Fibroblast of lung (primary cell): Measurements from ENCODE around the gene HLF.

Source experiments
- EZH2 ChIP-seq: IDR thresholded peaks from 2 replicates; pipeline ENCODE4 v1.5.1; 2012; ENCODE audit warnings: low read length, control low read depth, mild to moderate bottlenecking; ENCODE audit errors: missing control alignments
- TF ChIP-seq, protein P1 (sequence below), 2 donors: IDR thresholded peaks in 1 of 2; conservative IDR thresholded peaks in 1 of 2; 1 replicate in 1 of 2; 2 replicates in 1 of 2; pipeline ENCODE4 v1.5.1; 2011 to 2012; ENCODE audit warnings: low read length in 2 of 2, control low read depth in 1 of 2, inconsistent platforms in 1 of 2, low read depth in 1 of 2, mild to moderate bottlenecking in 1 of 2

DNA sequence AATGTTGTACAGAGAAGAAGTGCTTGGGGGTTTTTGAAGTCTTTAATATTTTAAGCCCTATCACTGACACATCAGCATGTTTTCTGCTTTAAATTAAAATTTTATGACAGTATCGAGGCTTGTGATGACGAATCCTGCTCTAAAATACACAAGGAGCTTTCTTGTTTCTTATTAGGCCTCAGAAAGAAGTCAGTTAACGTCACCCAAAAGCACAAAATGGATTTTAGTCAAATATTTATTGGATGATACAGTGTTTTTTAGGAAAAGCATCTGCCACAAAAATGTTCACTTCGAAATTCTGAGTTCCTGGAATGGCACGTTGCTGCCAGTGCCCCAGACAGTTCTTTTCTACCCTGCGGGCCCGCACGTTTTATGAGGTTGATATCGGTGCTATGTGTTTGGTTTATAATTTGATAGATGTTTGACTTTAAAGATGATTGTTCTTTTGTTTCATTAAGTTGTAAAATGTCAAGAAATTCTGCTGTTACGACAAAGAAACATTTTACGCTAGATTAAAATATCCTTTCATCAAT is 57.8 kb downstream of the HLF start:
- TF ChIP-seq, protein P1, sequence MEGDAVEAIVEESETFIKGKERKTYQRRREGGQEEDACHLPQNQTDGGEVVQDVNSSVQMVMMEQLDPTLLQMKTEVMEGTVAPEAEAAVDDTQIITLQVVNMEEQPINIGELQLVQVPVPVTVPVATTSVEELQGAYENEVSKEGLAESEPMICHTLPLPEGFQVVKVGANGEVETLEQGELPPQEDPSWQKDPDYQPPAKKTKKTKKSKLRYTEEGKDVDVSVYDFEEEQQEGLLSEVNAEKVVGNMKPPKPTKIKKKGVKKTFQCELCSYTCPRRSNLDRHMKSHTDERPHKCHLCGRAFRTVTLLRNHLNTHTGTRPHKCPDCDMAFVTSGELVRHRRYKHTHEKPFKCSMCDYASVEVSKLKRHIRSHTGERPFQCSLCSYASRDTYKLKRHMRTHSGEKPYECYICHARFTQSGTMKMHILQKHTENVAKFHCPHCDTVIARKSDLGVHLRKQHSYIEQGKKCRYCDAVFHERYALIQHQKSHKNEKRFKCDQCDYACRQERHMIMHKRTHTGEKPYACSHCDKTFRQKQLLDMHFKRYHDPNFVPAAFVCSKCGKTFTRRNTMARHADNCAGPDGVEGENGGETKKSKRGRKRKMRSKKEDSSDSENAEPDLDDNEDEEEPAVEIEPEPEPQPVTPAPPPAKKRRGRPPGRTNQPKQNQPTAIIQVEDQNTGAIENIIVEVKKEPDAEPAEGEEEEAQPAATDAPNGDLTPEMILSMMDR (conservative IDR thresholded peaks at IDR 0.05 in 1 of 2, IDR thresholded peaks at IDR 0.05 in 1 of 2; ENCODE audit: low read depth in 1 of 2, low read length in 2 of 2): no peak
- no peak for TF ChIP-seq EZH2
